T-helper 9 cell (primary cell): ENCODE data around the gene FN1.
A peak's percentile ranks its signal among the peaks of the same experiment; 100 is the strongest.

Experiments
- DNase-seq: peaks from one replicate; pipeline ENCODE4 v3.0.0-alpha.2; 2020
- total RNA-seq, 2 donors: gene quantifications; one replicate each; lab custom pipeline; 2026; lab: John Stamatoyannopoulos, UW

The FN1 gene
- 0 to 0.28 reads per million in 2 donors for total RNA-seq

- peak; percentile 38 for DNase-seq
These were observed at the start of gene FN1 for GRCh38 chr2:215435870-215436704. FN1 (minus strand) TSS chr2:215436068; CDS start chr2:215435802, 266 bp downstream.

DNA sequence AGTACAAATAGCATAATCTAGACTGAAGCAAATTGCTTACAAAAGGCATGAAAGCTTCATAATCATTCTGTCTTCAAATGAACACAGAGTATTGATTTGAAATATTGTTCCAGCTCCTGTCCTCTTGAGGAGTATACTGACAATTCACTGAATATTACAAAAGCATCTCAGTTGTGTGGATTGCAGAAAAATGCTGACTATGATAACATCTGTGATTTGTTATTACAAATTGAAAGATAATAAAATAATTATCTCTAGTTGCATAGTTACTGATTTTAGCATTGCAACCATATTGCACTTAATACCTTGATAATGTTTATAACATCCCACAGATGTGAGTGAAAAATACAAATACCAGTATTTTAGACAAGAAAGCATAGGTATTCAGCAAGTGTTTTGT is 49.2 kb upstream of the FN1 start:
- no peak for DNase-seq

GRCh38 chr2:215484570-215484969 is 48.7 kb upstream of the FN1 start:
- no peak for DNase-seq

- DNase-seq = no peak
These were observed 47.6 kb upstream of the FN1 start for GRCh38 chr2:215483431-215483830.

- no peak for DNase-seq
These were observed 43.8 kb upstream of the FN1 start for GRCh38 chr2:215479536-215480240.

DNA sequence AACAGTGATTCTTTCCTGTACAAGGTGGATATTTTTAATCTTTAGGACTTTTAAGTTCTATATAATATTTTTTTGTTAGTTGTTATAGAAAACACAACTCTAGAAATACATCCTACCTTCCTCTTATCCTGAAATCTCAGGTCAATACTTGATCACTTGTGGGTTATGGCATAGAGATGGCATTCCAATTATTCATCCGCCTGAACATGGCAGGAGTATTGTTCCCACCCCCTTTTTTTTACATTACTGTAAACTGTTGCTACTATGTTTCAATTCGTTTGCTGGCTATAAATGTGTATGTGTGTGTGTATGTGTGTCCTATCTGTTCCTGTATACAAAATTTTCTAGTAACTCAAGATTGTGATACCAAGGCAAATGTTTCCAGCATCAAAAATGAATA is 43.3 kb upstream of the FN1 start:
- DNase-seq = no peak

- DNase-seq = no peak
These were observed 40.6 kb upstream of the FN1 start for GRCh38 chr2:215476424-215476823.

DNA sequence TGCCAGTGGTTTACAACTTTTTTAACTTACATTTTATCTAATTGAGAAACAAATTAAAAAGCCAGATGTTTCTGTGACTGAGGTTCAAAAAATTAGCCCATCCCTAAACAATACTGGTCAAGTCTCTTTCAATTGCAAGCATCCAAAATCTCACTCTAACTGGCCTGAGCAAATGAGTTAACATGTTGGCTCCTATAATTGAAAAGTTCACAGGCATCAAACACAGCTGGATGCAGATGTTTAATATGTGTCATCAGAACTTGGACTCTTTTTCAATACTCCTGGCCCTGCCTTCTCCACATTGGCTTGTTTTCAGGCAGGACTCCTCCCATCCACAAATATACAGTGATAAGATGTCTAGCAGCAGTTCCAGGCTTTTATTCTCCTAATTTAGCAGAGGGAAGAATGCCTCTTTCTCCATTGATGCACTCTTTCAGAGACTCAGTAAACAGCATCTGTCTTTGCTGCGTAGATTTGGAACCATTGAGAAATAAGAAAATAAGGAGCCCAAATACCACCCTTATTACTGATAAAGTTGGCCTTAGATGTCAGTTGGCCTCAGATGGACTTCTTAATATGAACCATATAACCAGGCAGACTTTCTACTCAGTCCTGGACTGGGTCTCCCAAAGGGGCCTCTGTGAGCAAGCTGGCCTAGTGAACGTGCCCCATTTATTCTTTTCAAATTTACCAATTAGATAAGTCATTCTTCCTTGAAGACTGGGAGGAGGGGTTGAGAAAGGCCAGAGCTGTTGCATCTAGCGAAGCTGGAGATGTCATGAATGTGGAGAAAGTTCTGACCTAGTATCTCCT is 30.4 kb upstream of the FN1 start:
- DNase-seq = no peak

- no peak for DNase-seq
These were observed 29.4 kb upstream of the FN1 start for GRCh38 chr2:215465256-215465655.

DNA sequence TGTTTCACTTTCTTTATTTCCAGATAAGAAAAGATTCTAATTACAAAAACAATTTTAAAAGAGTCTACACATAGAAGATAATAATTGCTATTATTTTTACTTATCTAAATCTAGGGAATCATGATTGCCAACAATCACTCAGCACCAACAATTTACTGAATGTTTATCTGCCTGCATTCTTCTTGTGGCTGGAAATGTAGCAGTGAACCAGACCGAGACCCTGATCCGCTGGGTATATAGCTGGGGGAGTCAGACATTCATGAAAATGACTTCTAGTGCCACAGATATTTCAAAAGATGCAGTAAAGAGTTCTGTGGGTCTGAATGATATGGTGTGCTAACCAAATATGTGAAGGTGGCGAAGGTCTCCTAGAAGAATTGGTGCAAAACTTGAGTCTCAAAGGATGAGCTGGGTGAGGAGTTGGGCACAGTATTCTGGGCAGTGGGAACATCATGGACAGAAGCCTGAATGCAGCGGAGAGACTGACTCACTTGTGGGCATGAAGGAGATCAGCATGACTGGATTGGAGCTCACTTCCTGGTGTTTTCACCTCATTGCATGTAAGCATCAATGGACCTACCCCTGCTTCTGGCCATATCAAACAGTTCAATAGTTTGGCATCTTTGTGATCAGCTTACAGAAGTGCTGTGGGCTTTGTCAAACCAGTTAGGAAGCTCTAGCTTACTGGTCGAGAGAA is 26.1 kb upstream of the FN1 start:
- no peak for DNase-seq

DNA sequence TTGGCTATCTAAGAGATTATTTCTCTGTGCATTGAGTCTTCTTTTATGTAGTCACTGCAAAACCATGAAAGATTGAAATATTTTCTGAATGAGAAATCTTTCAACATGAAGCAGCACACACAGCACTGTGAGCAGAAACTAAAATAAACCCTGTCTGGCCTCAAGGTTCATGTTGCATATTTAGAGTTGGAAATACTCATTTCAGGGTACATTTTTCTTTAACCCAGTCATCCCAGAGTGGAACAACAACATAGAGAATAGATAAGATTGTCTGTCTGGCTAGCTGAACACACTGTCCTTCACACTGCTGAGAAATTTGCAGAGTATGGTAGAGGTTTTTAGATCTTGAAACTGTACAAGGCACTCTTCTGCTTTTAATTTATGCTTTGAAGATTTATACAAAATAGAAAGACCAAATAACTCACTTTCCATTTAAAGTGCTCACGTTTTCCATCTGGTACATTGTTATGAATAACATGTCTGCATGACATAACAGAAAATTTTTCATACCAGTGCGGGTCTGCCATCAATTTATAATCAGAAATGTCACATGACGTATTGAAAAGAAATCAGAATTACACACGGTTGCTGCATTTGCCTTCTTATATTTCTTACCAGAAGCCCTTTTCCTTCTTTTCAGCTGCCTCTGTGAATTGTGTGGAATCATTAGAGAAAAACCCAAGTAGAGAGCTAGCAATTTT is 25.0 kb upstream of the FN1 start:
- DNase-seq = no peak

- no peak for DNase-seq
These were observed 20.1 kb upstream of the FN1 start for GRCh38 chr2:215455958-215456357.

DNA sequence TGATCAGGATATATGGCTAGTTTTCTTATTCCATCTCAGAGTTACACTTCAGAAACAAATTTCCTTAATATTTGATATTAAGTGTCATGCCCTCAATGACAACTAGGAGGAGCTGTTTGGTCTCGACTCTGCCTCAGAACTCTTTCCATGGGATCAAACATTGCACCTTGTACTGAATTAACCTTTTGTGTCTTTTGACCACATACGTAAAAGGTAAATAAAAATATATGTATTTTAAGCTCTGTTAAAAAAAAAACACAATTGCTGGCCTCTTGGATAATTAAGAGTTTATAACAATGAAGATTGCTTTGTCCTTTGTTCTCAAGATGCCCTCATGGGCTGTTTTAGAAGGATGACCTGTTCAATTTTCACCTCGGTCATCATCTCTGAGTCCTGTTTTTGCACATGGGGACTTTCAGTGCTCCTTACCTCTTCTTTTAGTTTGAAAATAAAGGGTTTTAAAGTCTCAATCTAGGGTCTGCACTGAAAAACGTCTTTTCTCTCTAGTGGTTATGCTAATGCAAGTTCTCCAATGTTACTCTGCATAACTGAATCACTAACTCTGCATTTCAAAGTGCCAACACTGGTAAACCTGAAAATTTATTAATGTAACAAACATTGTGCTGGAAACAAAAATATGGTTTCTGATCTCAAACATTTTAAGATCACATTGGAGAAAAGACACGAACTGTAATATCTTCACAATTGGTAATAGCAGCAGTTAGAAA is 18.8 kb upstream of the FN1 start:
- DNase-seq = no peak

DNA sequence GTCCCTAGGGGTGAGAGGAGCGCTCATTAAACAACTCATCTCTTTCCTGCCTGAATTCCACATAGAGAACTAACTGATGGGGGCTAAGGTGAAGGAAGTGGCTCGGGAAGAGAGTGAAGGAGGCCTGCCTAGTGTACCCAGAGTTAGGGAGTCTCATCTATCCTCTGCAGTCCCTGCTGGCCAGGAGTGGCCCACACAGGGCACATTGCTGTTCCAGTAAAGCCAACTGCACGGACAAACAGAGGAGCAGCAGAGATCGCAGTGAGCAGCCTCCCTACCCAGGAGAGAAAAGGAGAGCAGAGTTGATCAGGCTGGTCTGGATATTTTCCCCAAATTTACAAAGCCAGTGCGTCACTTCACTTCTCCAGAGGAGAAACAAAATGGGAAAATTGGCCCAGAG is 16.9 kb upstream of the FN1 start:
- DNase-seq = no peak

DNA sequence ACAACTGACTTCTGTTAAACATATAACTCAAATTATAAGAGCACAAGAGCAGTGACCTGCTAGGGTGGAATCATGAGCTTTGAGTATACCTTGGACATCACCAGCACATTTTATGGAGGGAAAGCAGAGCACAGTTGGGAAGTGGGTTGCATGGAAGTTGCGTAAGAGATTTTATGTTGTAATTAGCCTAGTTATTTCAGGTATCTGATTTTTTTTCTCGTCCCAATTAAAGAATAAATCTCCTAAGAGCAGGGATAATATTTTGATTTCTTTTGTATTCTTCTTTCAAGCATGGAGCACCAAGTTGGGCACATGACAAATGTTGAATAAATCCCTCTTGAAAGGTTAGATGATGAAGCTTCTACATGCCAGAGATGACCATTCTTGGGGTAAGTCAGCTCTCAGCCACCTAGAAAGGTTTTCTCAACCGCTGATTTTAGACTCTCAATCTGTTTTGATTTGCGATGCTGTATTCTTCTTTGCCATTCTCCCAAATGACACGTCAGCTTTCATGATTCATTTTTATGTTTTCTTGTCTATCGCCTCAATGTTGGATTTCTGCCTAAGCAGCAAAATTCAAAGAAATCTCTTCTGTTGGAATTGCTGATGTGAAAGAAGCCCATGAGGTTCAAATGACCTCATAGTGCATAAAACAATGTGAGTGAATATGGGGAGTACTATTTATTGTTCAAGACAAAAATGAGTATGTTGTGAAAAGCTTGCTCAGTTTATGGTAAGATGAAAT is 15.3 kb upstream of the FN1 start:
- no peak for DNase-seq

- DNase-seq = no peak
These were observed 14.5 kb upstream of the FN1 start for GRCh38 chr2:215450188-215451011.

DNA sequence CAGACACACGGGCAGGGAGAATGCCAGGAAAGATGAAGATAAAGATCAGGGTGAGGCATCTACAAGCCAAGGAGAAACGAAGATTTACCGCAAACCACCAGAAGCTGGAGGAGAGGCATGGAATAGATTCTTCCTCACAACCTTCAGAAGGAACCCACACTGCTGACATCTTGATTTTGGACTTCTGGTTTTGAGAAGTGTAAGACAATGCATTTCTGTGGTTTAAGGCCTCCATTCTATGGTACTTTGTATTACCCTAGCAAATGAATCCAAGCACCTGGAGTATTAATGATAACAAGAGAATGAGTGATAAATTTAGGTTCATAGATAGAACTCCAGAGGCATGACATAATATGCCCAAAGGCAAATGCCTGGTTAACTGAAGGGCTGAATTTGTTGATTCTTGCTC is 11.8 kb upstream of the FN1 start:
- no peak for DNase-seq

- no peak for DNase-seq
These were observed 11.2 kb upstream of the FN1 start for GRCh38 chr2:215447056-215447455.

- no peak for DNase-seq
These were observed 6.5 kb upstream of the FN1 start for GRCh38 chr2:215442401-215442787.
